GM19193 (cell line): Measurements from ENCODE around the gene PARVA.

ENCODE experiments used
- POLR2A ChIP-seq: IDR thresholded peaks from 4 replicates; pipeline ENCODE4 v1.6.1; 2011; ENCODE audit not compliant: insufficient read depth, insufficient read length; ENCODE audit errors: extremely low read depth

The PARVA gene

GRCh38 chr11:12569499-12570425, 192.4 kb downstream of the PARVA start:
- TF ChIP-seq POLR2A = no peak

- no peak for TF ChIP-seq POLR2A
Measured at GRCh38 chr11:12573707-12574485, 196.5 kb downstream of the PARVA start.

GRCh38 chr11:12577725-12578644, 200.6 kb downstream of the PARVA start:
- TF ChIP-seq POLR2A = no peak

- no peak for TF ChIP-seq POLR2A
Measured at GRCh38 chr11:12581416-12581815, 204.0 kb downstream of the PARVA start.

- TF ChIP-seq POLR2A = no peak
Measured at GRCh38 chr11:12581923-12582322, 204.6 kb downstream of the PARVA start.
